HG03025 (cell line): ENCODE measurements around the gene SPOPL.

Experiments used
- ATAC-seq: cut with Tn5 transposase; IDR thresholded peaks from one replicate; pipeline ENCODE4 v1.9.1; 2021; ENCODE audit warnings: mild to moderate bottlenecking, moderate library complexity; ENCODE audit not compliant: unreplicated experiment, low FRiP score

Gene SPOPL

GRCh38 chr2:138493334-138493733, 8.2 kb upstream of the SPOPL start:
- no peak for ATAC-seq

- ATAC-seq, result no peak
Measured at GRCh38 chr2:138494265-138494966, 7.2 kb upstream of the SPOPL start.

- ATAC-seq, result no peak
Measured at GRCh38 chr2:138495384-138495783, 6.2 kb upstream of the SPOPL start.

GRCh38 chr2:138496096-138496651, 5.4 kb upstream of the SPOPL start:
- ATAC-seq, result no peak

- no peak for ATAC-seq
Measured at GRCh38 chr2:138497294-138497693, 4.3 kb upstream of the SPOPL start.

- ATAC-seq, result no peak
Measured at GRCh38 chr2:138499684-138500083, 1.9 kb upstream of the SPOPL start.

GRCh38 chr2:138500592-138501424, 762 bp upstream of the SPOPL start:
- peak; percentile 2 for ATAC-seq

- ATAC-seq, result peak; percentile 0
Measured at GRCh38 chr2:138502255-138503086, 901 bp downstream of the SPOPL start.

- no peak for ATAC-seq
Measured at GRCh38 chr2:138503087-138503442, 1.5 kb downstream of the SPOPL start.

GRCh38 chr2:138503652-138504051, 2.1 kb downstream of the SPOPL start:
- ATAC-seq, result no peak

GRCh38 chr2:138504092-138504491, 2.5 kb downstream of the SPOPL start:
- no peak for ATAC-seq

GRCh38 chr2:138504546-138505235, 3.1 kb downstream of the SPOPL start:
- ATAC-seq, result peak; percentile 47

GRCh38 chr2:138507267-138507666, 5.7 kb downstream of the SPOPL start:
- no peak for ATAC-seq

GRCh38 chr2:138510319-138510718, 8.7 kb downstream of the SPOPL start:
- ATAC-seq, result no peak

GRCh38 chr2:138512672-138513071, 11.1 kb downstream of the SPOPL start:
- ATAC-seq, result no peak

- ATAC-seq, result no peak
Measured at GRCh38 chr2:138514173-138514572, 12.6 kb downstream of the SPOPL start.

GRCh38 chr2:138515092-138515491, 13.5 kb downstream of the SPOPL start:
- no peak for ATAC-seq

GRCh38 chr2:138516030-138516704, 14.6 kb downstream of the SPOPL start:
- no peak for ATAC-seq

- ATAC-seq, result no peak
Measured at GRCh38 chr2:138518860-138519259, 17.3 kb downstream of the SPOPL start.

- ATAC-seq, result no peak
Measured at GRCh38 chr2:138521821-138522220, 20.3 kb downstream of the SPOPL start.
